ENCODE measurements around the gene MMP17.

DNA sequence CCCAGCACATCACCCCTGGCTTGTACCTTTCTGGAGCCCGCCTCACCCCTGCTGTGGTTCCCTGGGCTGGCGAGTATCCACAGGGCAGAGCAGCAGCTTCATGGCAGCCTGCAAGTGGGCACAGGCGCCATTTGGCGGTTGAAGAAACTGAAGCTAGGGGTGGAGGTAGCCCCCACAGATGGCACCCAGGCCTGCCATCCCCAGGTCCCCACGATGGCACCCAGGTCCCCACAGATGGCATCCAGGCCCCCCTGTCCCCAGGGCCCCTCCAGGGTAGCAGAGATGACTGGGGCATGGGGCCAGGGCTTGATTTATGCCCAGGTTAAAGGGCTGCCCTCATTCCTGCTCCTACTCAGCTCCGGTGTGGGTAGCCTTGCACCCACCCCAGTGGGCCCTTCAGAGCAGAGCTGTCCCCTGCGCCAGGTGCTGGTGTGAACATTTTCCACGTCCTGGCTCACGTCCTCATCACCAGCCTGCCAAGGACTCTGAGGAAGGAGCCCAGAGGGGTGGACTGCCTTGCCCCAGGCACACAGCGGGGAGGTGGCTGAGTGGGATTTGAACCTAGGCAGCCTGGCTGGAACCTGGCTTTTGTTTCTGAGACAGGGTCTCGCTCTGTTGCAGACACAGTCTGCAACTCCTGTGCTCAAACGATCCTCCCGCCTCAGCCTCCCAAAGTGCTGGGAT, 8.7 kb downstream of the MMP17 start:
- TF ChIP-seq CTCF (IDR thresholded peaks at IDR 0.05; ENCODE audit: low read length) (no peak), EZH2 (IDR thresholded peaks at IDR 0.05; ENCODE audit: borderline replicate concordance, low read length) (no peak)

All from OCI-LY1 (cell line).